ENCODE results near the gene TMPO. TPM values are rescaled to one million over a fixed set of nuclear protein-coding genes. Genes with fewer than 3 reads are reported as not detected.
A peak's percentile ranks its signal among the peaks of the same experiment; 100 is the strongest.

Gene TMPO
- total and polyA plus RNA-seq, 10 of the 15 experiments (the other 5 are each of a cell fraction or from before 2014, with no cell fraction given): 79.8 to 246 (median 179) TPM

DNA sequence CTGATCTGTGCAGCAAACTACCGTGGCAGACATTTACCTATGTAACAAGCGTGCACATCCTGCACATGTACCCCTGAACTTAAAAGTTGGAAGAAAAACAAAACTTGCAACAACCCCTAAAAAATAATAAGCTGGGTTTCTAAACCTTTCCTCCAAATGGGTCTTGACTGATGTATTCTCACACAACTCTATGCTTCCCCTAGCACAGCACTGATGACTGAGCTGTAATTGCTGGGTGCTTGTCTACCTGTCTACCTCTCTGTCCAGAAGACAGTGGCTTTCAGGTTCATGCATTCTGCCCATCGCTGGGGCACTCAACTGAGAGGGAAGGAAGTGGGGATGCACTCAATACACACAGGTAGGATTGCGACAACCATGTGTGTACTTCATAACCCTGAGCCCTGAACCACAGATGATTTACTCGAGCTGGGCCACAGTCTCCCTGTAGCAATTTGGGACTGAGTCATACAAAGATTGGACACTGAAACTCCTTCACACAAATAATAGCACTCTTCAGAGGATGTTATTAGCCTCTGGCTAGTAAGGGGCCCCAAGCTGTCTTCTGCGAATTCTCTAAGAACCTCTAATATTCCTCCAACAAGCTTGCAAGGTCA is 44.8 kb upstream of the TMPO start:
- WGBS (ENCODE audit: insufficient coverage, insufficient replicate concordance, low lambda C conversion rate, missing lambda C conversion rate): 42% methylated on average over 6 of the region's 6 CpGs
- peak; percentile 55 for ATAC-seq
- Histone ChIP-seq H3K4me3 (no peak overlapping the region), H2AFZ (ENCODE audit: control insufficient read depth, low read depth, low read length) (peak overlapping the region; percentile 34; the same call in 1 of the 2 replicates), H3K27me3 (replicated peaks in 1 of 2; ENCODE audit: control insufficient read depth in 2 of 2, insufficient read depth in 2 of 2, low read length in 1 of 2) (no peaks in the 10 kb centered on the region; a peak in 1 of 4 replicates), H3K79me2 (ENCODE audit: control insufficient read depth, insufficient read depth, low read length) (no peaks in the 10 kb centered on the region), H3K36me3 (ENCODE audit: control insufficient read depth in 2 of 2, insufficient read depth in 2 of 2, low read length in 1 of 2) (no peaks in the 10 kb centered on the region), H4K20me1 (ENCODE audit: control insufficient read depth, insufficient read depth) (no peaks in the 10 kb centered on the region), H3K9me3 (replicated peaks; ENCODE audit: control insufficient read depth, insufficient read depth, low read length) (no peaks in the 10 kb centered on the region), H3K9ac (ENCODE audit: control insufficient read depth, insufficient read depth, low read length) (no peak overlapping the region), H3K4me2 (ENCODE audit: control insufficient read depth, insufficient read depth) (0 out of 2 replicates have a peak overlapping the region, but pooled peaks have one; percentile 7), H3K4me1 (ENCODE audit: control insufficient read depth, insufficient read depth, low read length) (peaks cover 11% of the 10 kb centered on the region), H3K27ac (ENCODE audit: control insufficient read depth, insufficient read depth) (no peak overlapping the region)
- BruUV-seq (replicated peaks): no TSS peak
- CTCF ChIA-PET: interaction anchor here (1.2 to 1.5 kb wide), 2 partner anchors 21 to 46 kb away, joined by 3 to 4 read pairs; no protein-coding TSS in a partner anchor
- FAIRE-seq: no peak
- SMC1A ChIA-PET (ENCODE audit: uncharacterized antibody, unreplicated experiment): interaction anchor here (0.6 kb wide), 1 partner anchor 457 kb away, joined by 3 read pairs; no protein-coding TSS in a partner anchor
- intact Hi-C loops (cut with micrococcal nuclease; ENCODE audit: unreplicated experiment): no loop called here
- DNase-seq (ENCODE audit: low read depth, low spot score): no peak
- in situ Hi-C loops (cut with MboI): no loop called here
- POLR2A ChIA-PET: interaction anchor here (0.9 kb wide), 1 partner anchor 15 kb away, joined by 3 read pairs; no protein-coding TSS in a partner anchor
- RAD21 ChIA-PET (ENCODE audit: unreplicated experiment): no interaction called here
- TF ChIP-seq MYC (IDR thresholded peaks at IDR 0.05; ENCODE audit: insufficient read depth, insufficient read length, insufficient replicate concordance, low read length, severe bottlenecking) (no peak), ZNF207 (IDR thresholded peaks at IDR 0.05; ENCODE audit: borderline replicate concordance) (no peak), MTA3 (IDR thresholded peaks at IDR 0.05; ENCODE audit: borderline replicate concordance, low read length) (no peak), JUND (IDR thresholded peaks at IDR 0.05; ENCODE audit: low read depth, low read length) (no peak), BCL11A (IDR thresholded peaks at IDR 0.05; ENCODE audit: low read depth, low read length) (no peak), IKZF2 (IDR thresholded peaks at IDR 0.05) (no peak), HDAC6 (IDR thresholded peaks at IDR 0.05; ENCODE audit: unreplicated experiment) (no peak), YBX1 (IDR thresholded peaks at IDR 0.05) (no peak), NRF1 (conservative IDR thresholded peaks at IDR 0.05; ENCODE audit: low read depth, low read length) (no peak)
- TF ChIP-seq, protein P1, sequence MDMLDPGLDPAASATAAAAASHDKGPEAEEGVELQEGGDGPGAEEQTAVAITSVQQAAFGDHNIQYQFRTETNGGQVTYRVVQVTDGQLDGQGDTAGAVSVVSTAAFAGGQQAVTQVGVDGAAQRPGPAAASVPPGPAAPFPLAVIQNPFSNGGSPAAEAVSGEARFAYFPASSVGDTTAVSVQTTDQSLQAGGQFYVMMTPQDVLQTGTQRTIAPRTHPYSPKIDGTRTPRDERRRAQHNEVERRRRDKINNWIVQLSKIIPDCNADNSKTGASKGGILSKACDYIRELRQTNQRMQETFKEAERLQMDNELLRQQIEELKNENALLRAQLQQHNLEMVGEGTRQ (IDR thresholded peaks at IDR 0.05; ENCODE audit: borderline replicate concordance, low read depth, low read length): no peak
- TF ChIP-seq, protein P2, sequence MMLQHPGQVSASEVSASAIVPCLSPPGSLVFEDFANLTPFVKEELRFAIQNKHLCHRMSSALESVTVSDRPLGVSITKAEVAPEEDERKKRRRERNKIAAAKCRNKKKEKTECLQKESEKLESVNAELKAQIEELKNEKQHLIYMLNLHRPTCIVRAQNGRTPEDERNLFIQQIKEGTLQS (IDR thresholded peaks at IDR 0.05; ENCODE audit: borderline replicate concordance, extremely low read depth, low read depth, low read length): no peak
- TF ChIP-seq, protein P3, sequence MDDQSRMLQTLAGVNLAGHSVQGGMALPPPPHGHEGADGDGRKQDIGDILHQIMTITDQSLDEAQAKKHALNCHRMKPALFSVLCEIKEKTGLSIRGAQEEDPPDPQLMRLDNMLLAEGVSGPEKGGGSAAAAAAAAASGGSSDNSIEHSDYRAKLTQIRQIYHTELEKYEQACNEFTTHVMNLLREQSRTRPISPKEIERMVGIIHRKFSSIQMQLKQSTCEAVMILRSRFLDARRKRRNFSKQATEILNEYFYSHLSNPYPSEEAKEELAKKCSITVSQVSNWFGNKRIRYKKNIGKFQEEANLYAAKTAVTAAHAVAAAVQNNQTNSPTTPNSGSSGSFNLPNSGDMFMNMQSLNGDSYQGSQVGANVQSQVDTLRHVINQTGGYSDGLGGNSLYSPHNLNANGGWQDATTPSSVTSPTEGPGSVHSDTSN (IDR thresholded peaks at IDR 0.05; ENCODE audit: insufficient replicate concordance, low read depth, low read length): no peak
- TF ChIP-seq, protein P4, sequence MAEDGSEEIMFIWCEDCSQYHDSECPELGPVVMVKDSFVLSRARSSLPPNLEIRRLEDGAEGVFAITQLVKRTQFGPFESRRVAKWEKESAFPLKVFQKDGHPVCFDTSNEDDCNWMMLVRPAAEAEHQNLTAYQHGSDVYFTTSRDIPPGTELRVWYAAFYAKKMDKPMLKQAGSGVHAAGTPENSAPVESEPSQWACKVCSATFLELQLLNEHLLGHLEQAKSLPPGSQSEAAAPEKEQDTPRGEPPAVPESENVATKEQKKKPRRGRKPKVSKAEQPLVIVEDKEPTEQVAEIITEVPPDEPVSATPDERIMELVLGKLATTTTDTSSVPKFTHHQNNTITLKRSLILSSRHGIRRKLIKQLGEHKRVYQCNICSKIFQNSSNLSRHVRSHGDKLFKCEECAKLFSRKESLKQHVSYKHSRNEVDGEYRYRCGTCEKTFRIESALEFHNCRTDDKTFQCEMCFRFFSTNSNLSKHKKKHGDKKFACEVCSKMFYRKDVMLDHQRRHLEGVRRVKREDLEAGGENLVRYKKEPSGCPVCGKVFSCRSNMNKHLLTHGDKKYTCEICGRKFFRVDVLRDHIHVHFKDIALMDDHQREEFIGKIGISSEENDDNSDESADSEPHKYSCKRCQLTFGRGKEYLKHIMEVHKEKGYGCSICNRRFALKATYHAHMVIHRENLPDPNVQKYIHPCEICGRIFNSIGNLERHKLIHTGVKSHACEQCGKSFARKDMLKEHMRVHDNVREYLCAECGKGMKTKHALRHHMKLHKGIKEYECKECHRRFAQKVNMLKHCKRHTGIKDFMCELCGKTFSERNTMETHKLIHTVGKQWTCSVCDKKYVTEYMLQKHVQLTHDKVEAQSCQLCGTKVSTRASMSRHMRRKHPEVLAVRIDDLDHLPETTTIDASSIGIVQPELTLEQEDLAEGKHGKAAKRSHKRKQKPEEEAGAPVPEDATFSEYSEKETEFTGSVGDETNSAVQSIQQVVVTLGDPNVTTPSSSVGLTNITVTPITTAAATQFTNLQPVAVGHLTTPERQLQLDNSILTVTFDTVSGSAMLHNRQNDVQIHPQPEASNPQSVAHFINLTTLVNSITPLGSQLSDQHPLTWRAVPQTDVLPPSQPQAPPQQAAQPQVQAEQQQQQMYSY (CRISPR knock-in tag; IDR thresholded peaks at IDR 0.05): no peak

All from GM12878 (cell line).